B cell (primary cell): ENCODE measurements around the gene RAPGEF6.

Experiments used
- EZH2 ChIP-seq: IDR thresholded peaks from 2 replicates; pipeline ENCODE4 v1.6.1; 2012; ENCODE audit warnings: borderline replicate concordance, low read depth, mild to moderate bottlenecking, moderate library complexity, low read length; ENCODE audit not compliant: insufficient read depth, poor library complexity, severe bottlenecking
- TF ChIP-seq, protein P1 (sequence below): fragments of 200-600 bp; IDR thresholded peaks from one replicate; pipeline ENCODE4 v1.8.0; 2022; ENCODE audit warnings: antibody characterized with exemption, mild to moderate bottlenecking

DNA sequence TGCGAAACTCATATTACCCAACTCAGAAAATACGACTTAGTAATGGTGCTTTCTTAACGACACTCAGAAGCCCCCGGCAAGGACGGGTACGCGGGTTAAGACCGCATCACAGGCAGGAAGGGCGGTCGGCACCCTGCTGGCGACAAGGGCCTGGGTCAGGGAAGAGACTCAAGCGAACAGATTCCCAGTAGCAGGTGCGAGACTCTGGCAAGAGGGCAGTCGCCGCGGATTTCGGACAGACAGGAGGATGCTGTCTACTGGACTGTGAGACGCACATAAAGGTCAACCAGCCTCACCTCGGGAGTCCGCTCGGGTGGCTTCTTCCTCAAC is 398 bp downstream of the RAPGEF6 start:
- TF ChIP-seq, protein P1, sequence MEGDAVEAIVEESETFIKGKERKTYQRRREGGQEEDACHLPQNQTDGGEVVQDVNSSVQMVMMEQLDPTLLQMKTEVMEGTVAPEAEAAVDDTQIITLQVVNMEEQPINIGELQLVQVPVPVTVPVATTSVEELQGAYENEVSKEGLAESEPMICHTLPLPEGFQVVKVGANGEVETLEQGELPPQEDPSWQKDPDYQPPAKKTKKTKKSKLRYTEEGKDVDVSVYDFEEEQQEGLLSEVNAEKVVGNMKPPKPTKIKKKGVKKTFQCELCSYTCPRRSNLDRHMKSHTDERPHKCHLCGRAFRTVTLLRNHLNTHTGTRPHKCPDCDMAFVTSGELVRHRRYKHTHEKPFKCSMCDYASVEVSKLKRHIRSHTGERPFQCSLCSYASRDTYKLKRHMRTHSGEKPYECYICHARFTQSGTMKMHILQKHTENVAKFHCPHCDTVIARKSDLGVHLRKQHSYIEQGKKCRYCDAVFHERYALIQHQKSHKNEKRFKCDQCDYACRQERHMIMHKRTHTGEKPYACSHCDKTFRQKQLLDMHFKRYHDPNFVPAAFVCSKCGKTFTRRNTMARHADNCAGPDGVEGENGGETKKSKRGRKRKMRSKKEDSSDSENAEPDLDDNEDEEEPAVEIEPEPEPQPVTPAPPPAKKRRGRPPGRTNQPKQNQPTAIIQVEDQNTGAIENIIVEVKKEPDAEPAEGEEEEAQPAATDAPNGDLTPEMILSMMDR = peak; percentile 36
- TF ChIP-seq EZH2 = no peak
